Endothelial cell of umbilical vein (primary cell): ENCODE results near the gene UGGT2. TPM values are rescaled to one million over a fixed set of nuclear protein-coding genes. Genes with fewer than 3 reads are reported as not detected.
A peak's percentile ranks its signal among the peaks of the same experiment; 100 is the strongest.

Experiments
- BruUV-seq: library from RNA; stranded (reverse); fragments of 400-500 nt; replicated peaks from 2 replicates; lab custom pipeline; 2021; lab: Mats Ljungman, UMichigan
- CTCF ChIA-PET: fragments of 300-600, 350-600 bp; sonication (Branson Sonifier 250); formaldehyde crosslinking; loops from one replicate; lab custom pipeline; 2021; ENCODE audit warnings: antibody characterized with exemption, inconsistent platforms; lab: Charles Lee
- POLR2A ChIA-PET: fragments of 300-600, 350-600 bp; sonication (Branson Sonifier 250); formaldehyde crosslinking; loops from one replicate; lab custom pipeline; 2021; ENCODE audit warnings: antibody characterized with exemption, inconsistent platforms; lab: Charles Lee
- DNase-seq: peaks from one replicate; pipeline ENCODE4 v3.0.0-alpha.2; 2011; ENCODE audit warnings: low read depth, low spot score
- FAIRE-seq: peaks from 2 replicates; lab custom pipeline; 2011; peaks lifted over from hg19 to GRCh38; lab: Jason Lieb, UNC
- H2AFZ ChIP-seq: 2 replicates; pipeline ENCODE4 v1.6.0; 2012; ENCODE audit warnings: low read depth, low read length, control low read depth, inconsistent platforms
- H3K27ac ChIP-seq: 2 replicates; pipeline ENCODE4 v1.5.1; 2011; ENCODE audit warnings: low read depth, mild to moderate bottlenecking, control low read depth, low read length, moderate library complexity; ENCODE audit not compliant: insufficient read depth
- H3K27me3 ChIP-seq, 2 experiments: 2 replicates each; pipeline versions ENCODE4 v1.6.0 to v1.6.1; 2011; ENCODE audit warnings: low read length in 2 of 2, mixed read lengths in 1 of 2; ENCODE audit not compliant: control insufficient read depth in 2 of 2, insufficient read depth in 2 of 2
- H3K36me3 ChIP-seq, 2 experiments: 2 replicates in 1 of 2; 3 replicates in 1 of 2; pipeline ENCODE4 v1.5.1; 2011; ENCODE audit warnings: low read length in 2 of 2, mild to moderate bottlenecking in 1 of 2, moderate library complexity in 1 of 2; ENCODE audit not compliant: control insufficient read depth in 2 of 2, insufficient read depth in 2 of 2; ENCODE audit errors: extremely low read depth in 1 of 2
- H3K4me1 ChIP-seq: 3 replicates; pipeline ENCODE4 v1.5.1; 2011; ENCODE audit warnings: mild to moderate bottlenecking, low read length; ENCODE audit not compliant: control insufficient read depth, insufficient read depth; ENCODE audit errors: extremely low read depth
- H3K4me2 ChIP-seq: 2 replicates; pipeline ENCODE4 v1.6.1; 2011; ENCODE audit warnings: low read length, control low read depth, mixed read lengths; ENCODE audit not compliant: insufficient read depth
- H3K4me3 ChIP-seq, 3 experiments: fragments of 200-600 bp in 1 of 3; sonication (generic), shearing (Covaris generic) in 1 of 3; replicated peaks in 1 of 3; 2 replicates each; pipeline ENCODE4 v1.5.1; 2011 to 2016; ENCODE audit warnings: control low read depth in 3 of 3, low read length in 3 of 3, mild to moderate bottlenecking in 2 of 3, inconsistent platforms in 1 of 3, low read depth in 1 of 3, moderate library complexity in 1 of 3; ENCODE audit not compliant: insufficient read depth in 1 of 3
- H3K79me2 ChIP-seq: 2 replicates; pipeline ENCODE4 v1.6.0; 2012; ENCODE audit warnings: low read length, inconsistent platforms; ENCODE audit not compliant: control insufficient read depth, insufficient read depth
- H3K9ac ChIP-seq: replicated peaks from 2 replicates; pipeline ENCODE3; 2011; ENCODE audit warnings: low read length, control low read depth; ENCODE audit not compliant: insufficient read depth; ENCODE audit errors: extremely low read depth
- H3K9me1 ChIP-seq: replicated peaks from 3 replicates; pipeline ENCODE4 v1.6.0; 2011; ENCODE audit warnings: mild to moderate bottlenecking, low read length; ENCODE audit not compliant: control insufficient read depth, insufficient read depth; ENCODE audit errors: extremely low read depth
- H3K9me3 ChIP-seq: replicated peaks from 2 replicates; pipeline ENCODE4 v1.5.1; 2012; ENCODE audit warnings: low read length, inconsistent platforms; ENCODE audit not compliant: control insufficient read depth, insufficient read depth
- H4K20me1 ChIP-seq: replicated peaks from 2 replicates; pipeline ENCODE3; 2011; ENCODE audit warnings: mild to moderate bottlenecking, low read length; ENCODE audit not compliant: control insufficient read depth, insufficient read depth; ENCODE audit errors: extremely low read depth
- CTCF ChIP-seq, 2 donors: IDR thresholded peaks; 1 replicate in 1 of 2; 2 replicates in 1 of 2; pipeline ENCODE4 v1.5.1; 2011; ENCODE audit warnings: low read length in 2 of 2, mild to moderate bottlenecking in 2 of 2, moderate library complexity in 2 of 2, control low read depth in 1 of 2, inconsistent platforms in 1 of 2, low read depth in 1 of 2; ENCODE audit not compliant: insufficient read depth in 1 of 2; ENCODE audit errors: extremely low read depth in 1 of 2
- EZH2 ChIP-seq: IDR thresholded peaks from 2 replicates; pipeline ENCODE4 v1.6.1; 2012; ENCODE audit warnings: borderline replicate concordance, low read depth, mild to moderate bottlenecking, moderate library complexity, low read length, inconsistent platforms; ENCODE audit not compliant: severe bottlenecking
- POLR2A ChIP-seq: IDR thresholded peaks from 2 replicates; pipeline ENCODE4 v1.6.1; 2012; ENCODE audit warnings: low read depth, mild to moderate bottlenecking, control low read depth, low read length
- POLR2AphosphoS5 ChIP-seq: IDR thresholded peaks from 2 replicates; pipeline ENCODE4 v1.6.1; 2012; ENCODE audit warnings: low read depth, mild to moderate bottlenecking, control low read depth, low read length, moderate library complexity; ENCODE audit not compliant: insufficient read depth
- dilution Hi-C: fragments of 300-500 bp; cut with MboI; formaldehyde crosslinking; loops from one replicate; pipeline ENCODE4 v1.15.0; 2019; ENCODE audit warnings: low sequenced_read_pairs; ENCODE audit not compliant: extremely low pct_ligation_motif_present
- intact Hi-C: fragments of 100-400 bp; cut with micrococcal nuclease; formaldehyde crosslinking; loops from one replicate; pipeline ENCODE4 v1.10.0; 2022
- polyA plus RNA-seq, 4 experiments: library from polyadenylated mRNA; depleted of rRNA in 3 of 4; stranded (reverse) in 3 of 4; unstranded in 1 of 4; fragments of >200 nt; gene quantifications; 2 replicates each; pipeline versions ENCODE4 v1.2.1 to v1.2.3, GENCODE V29; 2011 to 2012; ENCODE audit warnings: missing spikeins in 1 of 4
- total RNA-seq: library from RNA; stranded (reverse); gene quantifications from 2 replicates; pipeline ENCODE4 v1.2.3, GENCODE V29; 2021

The UGGT2 gene
- total and polyA plus RNA-seq, 2 donors (not counting 3 experiments of a cell fraction or from before 2014, with no cell fraction given), result 4.6 to 25.1 TPM

- Histone ChIP-seq H3K27me3 (peaks cover 34 to 38% of the 10 kb centered on the region in 2 experiments), H3K4me2 (no peak overlapping the region), H3K27ac (no peak overlapping the region), H4K20me1 (no peaks in the 10 kb centered on the region), H2AFZ (peak overlapping the region; percentile 85), H3K9me1 (no peaks in the 10 kb centered on the region), H3K36me3 (no peaks in the 10 kb centered on the region), H3K4me1 (peaks cover 27% of the 10 kb centered on the region), H3K4me3 (peak overlapping the region in 1 of 3 experiments; percentile 42), H3K79me2 (no peaks in the 10 kb centered on the region), H3K9me3 (no peaks in the 10 kb centered on the region), H3K9ac (no peak overlapping the region)
- peak; percentile 12 for DNase-seq
- BruUV-seq, result no TSS peak
- POLR2A ChIA-PET, result no interaction called here
- intact Hi-C loops, result loop anchor here (5.0 kb wide), 1 partner anchor 64 kb away; no protein-coding TSS in a partner anchor
- dilution Hi-C loops, result no loop called here
- CTCF ChIA-PET, result interaction anchor here (1.1 to 1.9 kb wide), 2 partner anchors 33 to 71 kb away, joined by 3 to 4 read pairs; no protein-coding TSS in a partner anchor
- peak; percentile 24 for FAIRE-seq
- TF ChIP-seq EZH2 (peak; percentile 45), POLR2A (no peak)
These were observed 38.2 kb upstream of the UGGT2 start for GRCh38 chr13:96091164-96092117.

- Histone ChIP-seq H3K36me3 (no peaks in the 10 kb centered on the region), H3K27ac (no peak overlapping the region), H3K9ac (no peak overlapping the region), H2AFZ (peak overlapping the region; percentile 89), H3K27me3 (peaks cover 36 to 38% of the 10 kb centered on the region in 2 experiments), H3K9me1 (no peaks in the 10 kb centered on the region), H3K9me3 (no peaks in the 10 kb centered on the region), H3K4me1 (peaks cover 27% of the 10 kb centered on the region), H3K4me2 (peak overlapping the region; percentile 77), H3K79me2 (no peaks in the 10 kb centered on the region), H4K20me1 (no peaks in the 10 kb centered on the region), H3K4me3 (peak overlapping the region in 2 of 3 experiments; percentile 38 to 42)
- DNase-seq, result peak; percentile 6
- no TSS peak for BruUV-seq
- intact Hi-C loops, result loop anchor here (5.0 kb wide), 1 partner anchor 63 kb away; no protein-coding TSS in a partner anchor
- CTCF ChIA-PET, result interaction anchor here (1.1 kb wide), 1 partner anchor 70 kb away, joined by 3 read pairs; no protein-coding TSS in a partner anchor
- dilution Hi-C loops, result no loop called here
- POLR2A ChIA-PET, result no interaction called here
- no peak for FAIRE-seq
- peak; percentile 69 for TF ChIP-seq EZH2
- no peak for TF ChIP-seq CTCF (IDR thresholded peaks at IDR 0.05; ENCODE audit: extremely low read depth in 1 of 2, insufficient read depth in 1 of 2, low read depth in 1 of 2, low read length in 2 of 2)
- no peak for TF ChIP-seq POLR2AphosphoS5
These were observed 37.3 kb upstream of the UGGT2 start for GRCh38 chr13:96090240-96091101.
